GM19438 (cell line): ENCODE measurements around the gene NUP155.
A peak's percentile ranks its signal among the peaks of the same experiment; 100 is the strongest.
"Not testable (repeated sequence)": the region's sequence is repeated elsewhere in the genome, so short reads cannot be mapped to it uniquely, and the experiment has no call there.

ENCODE experiments used
- ATAC-seq: cut with Tn5 transposase; IDR thresholded peaks from one replicate; pipeline ENCODE4 v1.9.1; 2021; ENCODE audit warnings: low read depth; ENCODE audit not compliant: unreplicated experiment

The NUP155 gene

GRCh38 chr5:37370864-37371726 lies at the start of gene NUP155:
Gene NUP155, minus strand, starts transcription at chr5:37371106. Its CDS starts 129 bp downstream, at chr5:37370977.
- ATAC-seq: peak; percentile 95

- no peak for ATAC-seq
Measured at GRCh38 chr5:37417347-37417746, 46.4 kb upstream of the NUP155 start.

DNA sequence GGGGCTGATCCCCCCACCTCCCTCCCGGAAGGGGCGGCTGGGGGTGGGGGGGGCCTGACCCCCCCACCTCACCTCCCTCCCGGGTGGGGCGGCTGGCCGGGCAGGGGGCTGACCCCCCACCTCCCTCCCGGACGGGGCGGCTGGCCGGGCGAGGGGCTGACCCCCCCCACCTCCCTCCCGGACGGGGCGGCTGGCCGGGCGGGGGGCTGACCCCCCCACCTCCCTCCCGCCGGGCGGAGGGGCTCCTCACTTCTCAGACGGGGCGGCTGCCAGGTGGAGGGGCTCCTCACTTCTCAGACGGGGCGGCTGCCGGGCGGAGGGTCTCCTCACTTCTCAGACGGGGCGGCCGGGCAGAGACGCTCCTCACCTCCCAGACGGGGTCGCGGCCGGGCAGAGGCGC lies 44.5 kb upstream of the NUP155 start:
- ATAC-seq: not testable (repeated sequence)

DNA sequence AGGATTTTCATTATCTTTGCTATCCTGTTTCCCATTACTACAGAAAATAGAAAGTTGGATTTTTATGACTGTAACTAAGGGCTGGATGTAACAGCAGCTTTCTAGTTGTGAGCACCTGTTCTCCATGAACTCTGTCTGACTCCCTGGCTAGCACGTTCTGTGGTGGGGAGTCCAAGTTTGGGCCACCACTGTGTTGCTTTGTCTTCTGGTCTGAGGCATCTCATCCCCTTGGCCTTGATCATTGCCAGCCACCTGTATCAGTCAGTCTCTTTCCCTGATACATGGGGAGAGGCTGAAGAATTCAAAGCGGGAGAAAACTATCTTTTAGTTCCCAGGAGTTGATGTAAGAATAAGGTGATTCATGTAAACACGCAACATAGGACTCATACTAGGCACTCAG lies 41.6 kb upstream of the NUP155 start:
- ATAC-seq: no peak

GRCh38 chr5:37400501-37400900 lies 29.6 kb upstream of the NUP155 start:
- no peak for ATAC-seq

- no peak for ATAC-seq
Measured at GRCh38 chr5:37396352-37396751, 25.4 kb upstream of the NUP155 start.

DNA sequence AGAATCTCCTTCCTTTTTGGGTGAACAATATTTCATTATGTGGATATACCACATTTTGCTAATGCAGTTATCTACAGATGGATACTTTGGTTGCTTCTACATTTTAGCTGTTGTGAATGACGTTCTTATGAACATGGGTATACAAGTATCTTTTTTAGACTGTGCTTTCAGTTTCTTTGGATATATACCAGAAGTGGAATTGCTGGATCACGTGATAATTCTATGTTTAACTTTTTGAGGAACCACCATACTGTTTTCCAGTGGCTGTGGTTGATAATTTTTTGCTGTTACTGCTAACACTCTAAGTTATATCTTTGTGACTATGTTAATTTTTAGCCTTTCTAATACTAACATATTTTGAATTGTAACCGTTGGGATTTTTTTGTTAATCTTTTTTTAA lies 20.7 kb upstream of the NUP155 start:
- ATAC-seq: no peak

DNA sequence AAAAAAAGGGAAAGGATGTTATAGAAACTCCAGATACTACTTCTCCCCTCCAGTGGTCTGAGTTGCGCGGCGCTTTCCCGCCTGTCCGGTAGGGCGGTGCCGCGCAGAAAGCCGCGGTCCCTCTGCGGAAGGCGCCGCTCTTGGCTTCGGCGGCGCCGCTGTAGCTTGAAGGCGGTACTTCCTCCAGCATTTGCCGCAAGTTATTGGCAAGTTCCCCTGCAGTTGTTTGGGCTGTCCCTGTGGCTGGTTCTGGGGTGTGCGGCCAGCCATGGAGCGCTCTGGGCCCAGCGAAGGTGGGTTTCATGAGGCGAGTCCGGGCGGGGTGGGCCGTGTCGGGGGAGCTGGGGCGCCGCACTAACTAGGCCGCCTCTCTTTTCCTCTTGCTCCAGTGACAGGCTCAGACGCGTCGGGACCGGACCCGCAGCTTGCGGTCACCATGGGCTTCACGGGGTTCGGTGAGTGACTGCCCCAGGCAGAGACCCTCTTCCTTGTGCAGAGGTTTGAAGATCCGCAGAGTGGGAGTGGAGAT lies 8.3 kb upstream of the NUP155 start, which contains the start of gene WDR70:
Gene WDR70 (plus strand): TSS at position 219 of the 529 bp plus-strand sequence. CDS start 50 bp downstream, at position 269.
- ATAC-seq: peak; percentile 98

- ATAC-seq: not testable (repeated sequence)
Measured at GRCh38 chr5:37378066-37378465, 7.2 kb upstream of the NUP155 start.

DNA sequence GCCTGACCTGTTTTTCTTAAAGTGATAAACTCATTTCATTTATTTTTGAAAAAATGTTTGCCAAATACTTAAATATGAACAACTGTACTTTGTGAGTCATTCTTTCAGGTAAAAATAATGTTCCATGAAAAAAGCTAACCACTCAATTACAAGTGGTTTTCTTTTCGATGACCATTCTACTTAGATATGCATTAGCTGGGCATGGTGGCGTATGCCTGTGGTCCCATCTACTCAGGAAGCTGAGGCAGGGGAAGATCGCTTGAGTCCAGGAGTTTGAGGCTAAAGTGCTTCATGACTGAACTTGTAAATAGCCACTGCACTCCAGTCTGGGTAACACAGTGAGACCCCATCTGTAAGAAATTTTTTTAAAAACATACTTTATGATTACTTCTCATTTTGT lies 4.2 kb upstream of the NUP155 start:
- no peak for ATAC-seq

- ATAC-seq: peak; percentile 54
Measured at GRCh38 chr5:37370550-37370863, 399 bp downstream of the NUP155 start.

GRCh38 chr5:37355161-37355560 lies 15.7 kb downstream of the NUP155 start:
- no peak for ATAC-seq

DNA sequence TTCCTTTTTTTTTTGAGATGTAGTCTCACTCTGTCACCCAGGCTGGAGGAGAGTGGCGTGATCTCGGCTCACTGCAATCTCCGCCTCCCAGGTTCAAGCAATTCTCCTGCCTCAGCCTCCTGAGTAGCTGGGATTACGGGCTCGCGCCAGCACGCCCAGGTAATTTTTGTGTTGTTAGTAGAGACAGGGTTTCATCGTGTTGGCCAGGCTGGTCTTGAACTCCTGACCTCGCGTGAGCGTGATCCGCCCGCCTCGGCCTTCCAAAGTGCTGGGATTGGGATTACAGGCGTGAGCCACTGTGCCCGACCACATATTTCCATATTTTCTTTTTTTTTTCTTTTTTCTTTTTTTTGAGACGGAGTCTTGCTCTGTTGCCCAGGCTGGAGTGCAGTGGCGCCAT lies 28.2 kb downstream of the NUP155 start:
- not testable (repeated sequence) for ATAC-seq

GRCh38 chr5:37334754-37335153 lies 36.2 kb downstream of the NUP155 start:
- ATAC-seq: not testable (repeated sequence)

- no peak for ATAC-seq
Measured at GRCh38 chr5:37326536-37326935, 44.4 kb downstream of the NUP155 start.

GRCh38 chr5:37323607-37324006 lies 47.3 kb downstream of the NUP155 start:
- ATAC-seq: no peak

- no peak for ATAC-seq
Measured at GRCh38 chr5:37319037-37319782, 51.7 kb downstream of the NUP155 start.

- no peak for ATAC-seq
Measured at GRCh38 chr5:37316027-37316426, 54.9 kb downstream of the NUP155 start.

- no peak for ATAC-seq
Measured at GRCh38 chr5:37310360-37310759, 60.5 kb downstream of the NUP155 start.

- no peak for ATAC-seq
Measured at GRCh38 chr5:37308793-37309192, 62.1 kb downstream of the NUP155 start.

DNA sequence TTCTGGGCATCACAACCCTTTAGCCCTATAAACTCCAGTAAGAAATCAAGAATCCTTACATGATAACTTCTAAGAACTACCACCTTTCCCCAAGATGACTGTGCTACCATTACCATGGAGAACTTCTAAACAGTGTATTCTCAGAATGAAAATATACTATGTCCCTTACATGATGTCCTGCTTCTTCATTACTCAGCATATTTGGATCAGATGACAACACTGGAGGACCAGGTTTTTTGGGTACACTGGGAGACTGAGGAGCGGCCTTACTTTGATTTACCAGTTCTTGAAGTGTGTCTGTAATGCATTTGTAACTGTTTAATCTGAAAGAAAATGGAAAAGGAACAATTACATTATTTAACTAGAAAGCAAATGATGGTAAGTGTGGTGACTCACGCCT lies 66.0 kb downstream of the NUP155 start:
- ATAC-seq: no peak
